ENCODE data around the gene MED9.

Gene MED9

DNA sequence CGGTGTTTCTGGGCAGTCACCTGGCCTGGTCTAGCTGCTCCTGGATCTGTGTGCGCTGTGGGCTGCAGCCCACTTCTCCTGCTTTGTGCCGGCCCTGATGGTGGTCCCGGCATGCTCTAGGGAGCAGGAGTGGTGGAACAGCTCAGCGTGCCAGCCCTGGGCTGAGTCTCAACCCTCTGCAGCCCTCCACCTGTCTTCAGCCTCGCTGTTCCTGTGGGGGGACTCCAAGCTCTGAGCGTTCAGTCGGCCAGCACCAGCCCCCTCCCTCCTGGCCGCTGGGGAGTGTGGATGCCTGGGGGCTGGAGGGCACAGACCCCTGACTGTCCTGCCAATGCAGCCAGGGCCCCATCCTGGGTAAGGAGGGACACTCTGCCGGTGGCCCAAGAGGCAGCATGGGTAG, 43.1 kb downstream of the MED9 start:
- Histone ChIP-seq H3K4me1 (ENCODE audit: control insufficient read depth in 2 of 2, insufficient read depth in 1 of 2, low read depth in 1 of 2, low read length in 2 of 2) (peaks cover 7 to 12% of the 10 kb centered on the region in 2 donors), H3K14ac (ENCODE audit: low read length) (peak overlapping the region; percentile 25), H2BK120ac (ENCODE audit: low read depth, low read length) (no peak overlapping the region), H3K9me3 (replicated peaks in 1 of 2; ENCODE audit: control insufficient read depth in 2 of 2, insufficient read depth in 1 of 2, low read depth in 1 of 2, low read length in 2 of 2) (peaks cover 3 to 7% of the 10 kb centered on the region in 2 donors), H3K27ac (replicated peaks; ENCODE audit: low read length) (no peak overlapping the region), H3K79me1 (ENCODE audit: low read depth, low read length) (peaks cover 3% of the 10 kb centered on the region), H3K27me3 (ENCODE audit: control insufficient read depth in 3 of 3, insufficient read depth in 3 of 3, low read depth in 1 of 3, low read length in 3 of 3) (no peaks in the 10 kb centered on the region), H3K18ac (ENCODE audit: low read length) (no peak overlapping the region), H4K91ac (ENCODE audit: low read depth, low read length, poor library complexity) (no peak overlapping the region), H2AFZ (ENCODE audit: low read length) (no peak overlapping the region), H2BK15ac (ENCODE audit: low read length) (no peak overlapping the region), H2BK12ac (ENCODE audit: low read length) (no peak overlapping the region), H2BK5ac (ENCODE audit: low read length) (no peak overlapping the region), H3K9ac (ENCODE audit: low read depth, low read length, poor library complexity) (no peak overlapping the region), H3K4ac (ENCODE audit: low read length) (no peak overlapping the region), H3K23ac (ENCODE audit: low read depth, low read length, poor library complexity) (no peak overlapping the region), H4K8ac (ENCODE audit: low read depth, low read length) (no peak overlapping the region), H3K4me3 (ENCODE audit: low read length in 2 of 2) (no peak overlapping the region), H2AK5ac (ENCODE audit: low read depth, low read length) (no peak overlapping the region), H3K4me2 (ENCODE audit: insufficient read depth, low read length, poor library complexity, severe bottlenecking) (no peak overlapping the region), H3K36me3 (replicated peaks in 1 of 2; ENCODE audit: control insufficient read depth in 2 of 2, insufficient read depth in 2 of 2, low read length in 2 of 2) (no peaks in the 10 kb centered on the region)
- WGBS, 2 donors (ENCODE audit: extremely low coverage in 2 of 2, insufficient read length in 2 of 2, insufficient replicate concordance in 1 of 2): no CpG with 5 or more reads among the region's 10 CpGs
- no peak for DNase-seq (ENCODE audit: low spot score)

DNA sequence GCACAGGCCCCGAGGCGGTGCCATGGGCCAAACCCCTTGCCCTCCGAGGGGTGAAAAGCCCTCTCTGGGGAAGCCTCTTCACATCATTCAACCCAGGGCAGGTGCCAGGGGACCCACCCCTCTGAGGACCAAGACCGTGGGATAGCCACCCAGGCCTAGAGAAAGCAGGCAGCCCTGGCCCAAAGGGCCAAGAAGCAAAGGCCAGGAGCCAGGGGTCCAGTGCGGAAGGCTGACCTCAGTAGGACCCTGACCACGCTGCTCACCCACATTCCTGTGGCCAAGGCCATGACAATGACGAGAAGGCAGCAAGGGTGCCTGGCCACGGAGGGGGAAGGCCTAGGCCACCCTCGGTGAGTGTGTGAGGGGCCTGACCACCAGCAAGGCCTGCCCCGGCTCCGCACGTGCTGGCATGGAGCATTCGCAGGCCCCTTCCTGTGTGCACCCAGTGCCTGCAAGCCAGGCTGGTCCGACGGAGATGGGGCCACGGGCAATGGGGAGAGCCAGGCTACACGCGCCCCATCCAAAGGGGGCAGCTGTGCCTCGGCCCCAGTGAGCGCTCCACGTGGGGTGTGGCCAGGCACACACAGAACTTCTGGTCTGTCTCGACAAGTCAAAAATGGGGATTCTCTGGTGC, 43.9 kb downstream of the MED9 start:
- H2BK15ac ChIP-seq (ENCODE audit: low read length): no peak overlapping the region
- no peak overlapping the region for H3K27ac ChIP-seq (replicated peaks; ENCODE audit: low read length)
- peak overlapping the region; percentile 37 for H3K23ac ChIP-seq (ENCODE audit: low read depth, low read length, poor library complexity)
- H3K4ac ChIP-seq (ENCODE audit: low read length): peak overlapping the region; percentile 56
- no peaks in the 10 kb centered on the region for H3K27me3 ChIP-seq (ENCODE audit: control insufficient read depth in 3 of 3, insufficient read depth in 3 of 3, low read depth in 1 of 3, low read length in 3 of 3)
- peak overlapping the region; percentile 44 for H3K14ac ChIP-seq (ENCODE audit: low read length)
- no peak overlapping the region for H4K8ac ChIP-seq (ENCODE audit: low read depth, low read length)
- no peak overlapping the region for H4K91ac ChIP-seq (ENCODE audit: low read depth, low read length, poor library complexity)
- DNase-seq (ENCODE audit: low spot score): no peak
- peak overlapping the region; percentile 33 for H3K18ac ChIP-seq (ENCODE audit: low read length)
- no CpG with 5 or more reads among the region's 22 CpGs for WGBS, 2 donors (ENCODE audit: extremely low coverage in 2 of 2, insufficient read length in 2 of 2, insufficient replicate concordance in 1 of 2)
- no peak overlapping the region for H2BK120ac ChIP-seq (ENCODE audit: low read depth, low read length)
- peaks cover 3% of the 10 kb centered on the region for H3K79me1 ChIP-seq (ENCODE audit: low read depth, low read length)
- H3K9ac ChIP-seq (ENCODE audit: low read depth, low read length, poor library complexity): peak overlapping the region; percentile 80
- H3K36me3 ChIP-seq (replicated peaks in 1 of 2; ENCODE audit: control insufficient read depth in 2 of 2, insufficient read depth in 2 of 2, low read length in 2 of 2): no peaks in the 10 kb centered on the region
- no peak overlapping the region for H3K4me2 ChIP-seq (ENCODE audit: insufficient read depth, low read length, poor library complexity, severe bottlenecking)
- H2BK12ac ChIP-seq (ENCODE audit: low read length): peak overlapping the region; percentile 92
- peaks cover 3 to 7% of the 10 kb centered on the region in 2 donors for H3K9me3 ChIP-seq (replicated peaks in 1 of 2; ENCODE audit: control insufficient read depth in 2 of 2, insufficient read depth in 1 of 2, low read depth in 1 of 2, low read length in 2 of 2)
- H2AFZ ChIP-seq (ENCODE audit: low read length): no peak overlapping the region
- peak overlapping the region; percentile 47 for H2AK5ac ChIP-seq (ENCODE audit: low read depth, low read length)
- no peak overlapping the region for H3K4me3 ChIP-seq (ENCODE audit: low read length in 2 of 2)
- peak overlapping the region; percentile 82 for H2BK5ac ChIP-seq (ENCODE audit: low read length)
- peaks cover 5 to 7% of the 10 kb centered on the region in 2 donors for H3K4me1 ChIP-seq (ENCODE audit: control insufficient read depth in 2 of 2, insufficient read depth in 1 of 2, low read depth in 1 of 2, low read length in 2 of 2)

DNA sequence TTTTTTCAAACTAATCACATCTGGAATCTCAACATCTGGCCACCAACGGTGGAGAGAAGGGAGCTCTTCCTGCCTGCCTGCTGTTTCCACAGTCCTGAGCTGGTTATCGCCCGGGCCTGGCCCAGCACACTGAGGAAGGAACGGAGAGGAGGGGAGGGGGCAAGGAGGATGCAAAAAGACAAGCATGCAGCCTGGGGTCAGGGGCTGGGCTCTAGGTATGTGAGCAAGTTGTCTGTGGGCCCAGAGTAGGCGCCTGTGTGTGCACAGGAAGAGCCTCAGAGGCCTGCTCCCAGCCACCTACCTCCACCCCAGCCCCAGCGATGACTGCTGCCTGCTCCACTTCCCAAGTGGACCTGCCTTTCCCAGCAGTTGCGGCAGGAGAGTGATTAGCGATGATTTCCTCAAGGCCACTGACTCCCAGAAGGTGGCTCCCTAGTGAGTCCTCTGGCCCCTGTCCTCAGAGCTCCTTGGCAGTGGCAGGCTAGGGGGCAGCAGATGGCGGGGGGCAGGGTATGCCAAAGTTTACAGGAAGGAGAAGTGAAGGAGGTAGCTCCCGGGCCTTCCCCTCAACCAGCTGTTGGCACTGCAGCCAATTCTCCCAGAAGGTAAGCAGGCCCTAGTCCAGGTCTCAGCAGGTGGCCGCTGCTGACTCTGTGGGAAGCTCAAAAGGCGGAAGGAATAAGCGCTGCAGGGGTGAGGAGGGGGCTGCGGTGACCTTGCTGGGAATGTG, 46.4 kb downstream of the MED9 start:
- no CpG with 5 or more reads among the region's 14 CpGs for WGBS, 2 donors (ENCODE audit: extremely low coverage in 2 of 2, insufficient read length in 2 of 2, insufficient replicate concordance in 1 of 2)
- peaks cover 3% of the 10 kb centered on the region for H3K79me1 ChIP-seq (ENCODE audit: low read depth, low read length)
- H3K27me3 ChIP-seq (ENCODE audit: control insufficient read depth in 3 of 3, insufficient read depth in 3 of 3, low read depth in 1 of 3, low read length in 3 of 3): no peaks in the 10 kb centered on the region
- H3K27ac ChIP-seq (replicated peaks; ENCODE audit: low read length): no peak overlapping the region
- H3K9ac ChIP-seq (ENCODE audit: low read depth, low read length, poor library complexity): peak overlapping the region; percentile 37
- H3K4ac ChIP-seq (ENCODE audit: low read length): no peak overlapping the region
- H2BK5ac ChIP-seq (ENCODE audit: low read length): no peak overlapping the region
- H3K18ac ChIP-seq (ENCODE audit: low read length): peak overlapping the region; percentile 80
- H3K4me3 ChIP-seq (ENCODE audit: low read length in 2 of 2): no peak overlapping the region
- no peak overlapping the region for H3K4me2 ChIP-seq (ENCODE audit: insufficient read depth, low read length, poor library complexity, severe bottlenecking)
- H3K4me1 ChIP-seq (ENCODE audit: control insufficient read depth in 2 of 2, insufficient read depth in 1 of 2, low read depth in 1 of 2, low read length in 2 of 2): peaks cover 3 to 7% of the 10 kb centered on the region in 2 donors
- no peak overlapping the region for H2BK120ac ChIP-seq (ENCODE audit: low read depth, low read length)
- no peaks in the 10 kb centered on the region for H3K36me3 ChIP-seq (replicated peaks in 1 of 2; ENCODE audit: control insufficient read depth in 2 of 2, insufficient read depth in 2 of 2, low read length in 2 of 2)
- H2BK12ac ChIP-seq (ENCODE audit: low read length): no peak overlapping the region
- H2AFZ ChIP-seq (ENCODE audit: low read length): no peak overlapping the region
- peak overlapping the region; percentile 56 for H3K14ac ChIP-seq (ENCODE audit: low read length)
- H3K9me3 ChIP-seq (replicated peaks in 1 of 2; ENCODE audit: control insufficient read depth in 2 of 2, insufficient read depth in 1 of 2, low read depth in 1 of 2, low read length in 2 of 2): peaks cover 3 to 7% of the 10 kb centered on the region in 2 donors
- DNase-seq (ENCODE audit: low spot score): no peak
- H2AK5ac ChIP-seq (ENCODE audit: low read depth, low read length): no peak overlapping the region
- H4K8ac ChIP-seq (ENCODE audit: low read depth, low read length): no peak overlapping the region
- no peak overlapping the region for H3K23ac ChIP-seq (ENCODE audit: low read depth, low read length, poor library complexity)
- H4K91ac ChIP-seq (ENCODE audit: low read depth, low read length, poor library complexity): no peak overlapping the region
- no peak overlapping the region for H2BK15ac ChIP-seq (ENCODE audit: low read length)

DNA sequence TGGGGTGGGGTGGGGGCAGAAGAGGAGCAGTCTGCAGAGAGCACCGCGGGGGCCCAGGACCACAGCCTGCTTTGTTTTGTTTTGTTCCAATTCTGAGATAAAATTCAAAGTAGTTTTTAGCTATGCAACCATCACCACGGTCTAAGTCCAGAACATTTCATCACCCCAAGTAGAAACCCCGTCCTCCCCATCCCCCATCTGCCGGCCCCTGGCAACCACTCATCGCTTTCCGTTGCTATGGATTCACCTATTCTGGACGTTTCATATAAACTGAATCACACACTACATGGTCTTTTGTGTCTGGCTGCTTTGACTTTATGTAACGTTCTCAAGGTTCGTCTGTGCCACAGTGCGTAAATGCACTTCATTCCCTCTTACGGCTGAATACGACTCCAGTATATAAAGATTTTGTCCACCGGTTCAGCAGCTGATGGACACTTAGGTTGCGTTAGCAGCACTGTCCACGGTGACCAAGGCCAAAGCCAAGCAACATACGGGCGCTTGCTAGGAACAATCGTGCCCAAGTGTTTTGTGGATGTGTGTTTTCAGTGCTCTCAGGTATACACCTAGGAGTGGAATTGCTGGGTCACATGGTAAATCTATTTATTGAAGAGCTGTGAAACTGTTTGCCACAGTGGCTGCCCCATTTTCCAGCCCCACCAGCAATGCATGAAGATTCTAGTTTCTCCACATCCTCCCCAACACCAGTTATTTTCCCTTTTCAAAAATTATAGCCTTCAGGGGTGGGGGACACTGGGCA, 47.1 kb downstream of the MED9 start:
- Histone ChIP-seq H3K9ac (ENCODE audit: low read depth, low read length, poor library complexity) (no peak overlapping the region), H3K23ac (ENCODE audit: low read depth, low read length, poor library complexity) (no peak overlapping the region), H4K8ac (ENCODE audit: low read depth, low read length) (no peak overlapping the region), H2BK5ac (ENCODE audit: low read length) (no peak overlapping the region), H3K9me3 (replicated peaks in 1 of 2; ENCODE audit: control insufficient read depth in 2 of 2, insufficient read depth in 1 of 2, low read depth in 1 of 2, low read length in 2 of 2) (peaks cover 3 to 7% of the 10 kb centered on the region in 2 donors), H2AFZ (ENCODE audit: low read length) (no peak overlapping the region), H4K91ac (ENCODE audit: low read depth, low read length, poor library complexity) (no peak overlapping the region), H2BK120ac (ENCODE audit: low read depth, low read length) (no peak overlapping the region), H3K36me3 (replicated peaks in 1 of 2; ENCODE audit: control insufficient read depth in 2 of 2, insufficient read depth in 2 of 2, low read length in 2 of 2) (no peaks in the 10 kb centered on the region), H3K4me1 (ENCODE audit: control insufficient read depth in 2 of 2, insufficient read depth in 1 of 2, low read depth in 1 of 2, low read length in 2 of 2) (peaks cover 3 to 5% of the 10 kb centered on the region in 2 donors), H3K27me3 (ENCODE audit: control insufficient read depth in 3 of 3, insufficient read depth in 3 of 3, low read depth in 1 of 3, low read length in 3 of 3) (no peaks in the 10 kb centered on the region), H3K79me1 (ENCODE audit: low read depth, low read length) (peaks cover 3% of the 10 kb centered on the region), H3K4ac (ENCODE audit: low read length) (no peak overlapping the region), H3K18ac (ENCODE audit: low read length) (peak overlapping the region; percentile 48), H3K4me2 (ENCODE audit: insufficient read depth, low read length, poor library complexity, severe bottlenecking) (no peak overlapping the region), H3K4me3 (ENCODE audit: low read length in 2 of 2) (no peak overlapping the region), H3K27ac (replicated peaks; ENCODE audit: low read length) (no peak overlapping the region), H2BK12ac (ENCODE audit: low read length) (no peak overlapping the region), H3K14ac (ENCODE audit: low read length) (peak overlapping the region; percentile 56), H2BK15ac (ENCODE audit: low read length) (peak overlapping the region; percentile 11), H2AK5ac (ENCODE audit: low read depth, low read length) (peak overlapping the region; percentile 46)
- WGBS, 2 donors (ENCODE audit: extremely low coverage in 2 of 2, insufficient read length in 2 of 2, insufficient replicate concordance in 1 of 2): no CpG with 5 or more reads among the region's 19 CpGs
- DNase-seq (ENCODE audit: low spot score): no peak
